Vagina (tissue), 2 donors: Measurements from ENCODE around the gene EYS. TPM values are rescaled to one million over a fixed set of nuclear protein-coding genes. Genes with fewer than 3 reads are reported as not detected.

Experiments
- DNase-seq, 2 donors: peaks; one replicate each; pipeline ENCODE4 v3.0.0-alpha.2; 2017; ENCODE audit errors: extremely low spot score in 2 of 2
- H3K27ac ChIP-seq: fragments of 200-600 bp; sonication (generic); one replicate; pipeline ENCODE4 v1.5.1; 2019
- H3K27me3 ChIP-seq: fragments of 200-600 bp; sonication (generic); one replicate; pipeline ENCODE4 v1.5.1; 2019
- H3K36me3 ChIP-seq, 2 donors: fragments of 200-600 bp; sonication (generic); one replicate each; pipeline ENCODE4 v1.5.1; 2017 to 2019
- H3K4me1 ChIP-seq: fragments of 200-600 bp; sonication (generic); one replicate; pipeline ENCODE4 v1.5.1; 2019
- H3K4me3 ChIP-seq, 2 donors: fragments of 200-600 bp; sonication (generic); 1 replicate in 1 of 2; 2 replicates in 1 of 2; pipeline ENCODE4 v1.5.1; 2016 to 2019
- H3K9me3 ChIP-seq: fragments of 200-600 bp; sonication (generic); one replicate; pipeline ENCODE4 v1.5.1; 2019
- POLR2A ChIP-seq, 2 donors: fragments of 450-650 bp; IDR thresholded peaks; one replicate each; pipeline ENCODE4 v1.6.1; 2017; ENCODE audit warnings: antibody characterized with exemption in 2 of 2, mild to moderate bottlenecking in 2 of 2, moderate library complexity in 2 of 2
- POLR2AphosphoS5 ChIP-seq, 2 donors: sonication (generic); formaldehyde crosslinking; IDR thresholded peaks; one replicate each; pipeline ENCODE4 v1.9.0; 2017; ENCODE audit warnings: antibody characterized with exemption in 2 of 2, mild to moderate bottlenecking in 2 of 2, low read depth in 1 of 2; ENCODE audit not compliant: insufficient read depth in 1 of 2
- intact Hi-C: fragments of 100-400 bp; cut with DNase I; formaldehyde crosslinking; loops from one replicate; pipeline ENCODE4 v1.15.1; 2023
- total RNA-seq: library from RNA; depleted of rRNA; stranded (reverse); fragments of >200 nt; gene quantifications from one replicate; pipeline ENCODE4 v1.2.3, GENCODE V29; 2016
- TF ChIP-seq, protein P1 (sequence below), 3 experiments: fragments of 450-650 bp in 2 of 3; fragments of 200-600 bp in 1 of 3; sonication (generic) in 1 of 3; IDR thresholded peaks; one replicate each; pipeline ENCODE4 v1.5.1; 2017 to 2019; ENCODE audit warnings: antibody characterized with exemption in 3 of 3, mild to moderate bottlenecking in 2 of 3, moderate library complexity in 2 of 3

Gene EYS
- total RNA-seq, 1 donor from 2014 or later, result not detected

DNA sequence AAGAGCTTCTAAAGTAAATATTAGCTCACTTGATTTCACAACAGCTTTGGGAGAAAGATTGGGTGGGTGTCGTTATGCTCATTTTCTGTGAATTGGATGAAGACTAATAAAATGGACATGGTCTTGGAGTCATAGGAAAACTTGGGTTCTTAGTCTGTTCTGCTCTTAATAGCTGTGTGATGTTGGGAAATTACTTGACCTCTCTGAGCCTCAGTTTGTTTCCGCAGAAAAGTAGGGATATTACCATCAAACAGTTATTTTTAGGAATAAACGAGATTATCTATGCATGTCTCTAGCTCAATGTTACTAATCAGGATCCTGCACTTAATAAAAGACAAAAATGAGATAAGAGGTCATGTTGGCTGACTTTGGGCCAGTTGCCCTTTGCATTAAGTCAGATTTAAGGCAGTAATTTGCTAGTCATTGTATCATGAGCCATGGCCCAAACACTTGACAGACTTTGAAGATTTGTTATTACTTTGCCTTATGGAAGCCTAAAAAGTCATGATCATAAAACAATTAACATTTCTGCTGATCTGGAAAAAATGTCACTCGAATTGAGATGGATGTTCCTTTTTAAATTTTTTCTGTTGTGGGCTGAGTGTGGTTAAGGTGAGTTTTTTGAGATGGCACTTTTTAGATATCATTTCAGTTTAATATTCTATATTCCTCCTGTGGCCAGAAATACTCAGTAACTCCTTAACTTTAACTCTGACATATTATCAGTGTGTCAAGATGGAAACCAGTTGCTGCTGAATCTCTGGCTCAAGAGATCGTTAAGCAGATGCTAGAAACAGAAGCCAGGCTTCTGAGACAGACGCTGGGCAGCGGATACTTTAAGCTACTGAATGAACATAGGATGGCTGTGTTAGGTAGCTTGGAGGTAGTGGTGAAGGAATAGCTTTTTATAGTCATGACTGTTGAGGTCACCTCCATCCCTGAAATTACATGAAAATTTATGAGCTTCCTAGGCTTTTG lies 1779.8 kb downstream of the EYS start:
- no peak overlapping the region for H3K4me3 ChIP-seq
- DNase-seq, result no peak
- no peak for TF ChIP-seq POLR2AphosphoS5 (IDR thresholded peaks at IDR 0.05; ENCODE audit: insufficient read depth in 1 of 2, low read depth in 1 of 2)
- no peak for TF ChIP-seq POLR2A (IDR thresholded peaks at IDR 0.05)
- no peak overlapping the region for H3K27ac ChIP-seq
- H3K36me3 ChIP-seq, result no peaks in the 10 kb centered on the region
- no peaks in the 10 kb centered on the region for H3K4me1 ChIP-seq
- intact Hi-C loops, result no loop called here
- no peaks in the 10 kb centered on the region for H3K27me3 ChIP-seq
- no peaks in the 10 kb centered on the region for H3K9me3 ChIP-seq

DNA sequence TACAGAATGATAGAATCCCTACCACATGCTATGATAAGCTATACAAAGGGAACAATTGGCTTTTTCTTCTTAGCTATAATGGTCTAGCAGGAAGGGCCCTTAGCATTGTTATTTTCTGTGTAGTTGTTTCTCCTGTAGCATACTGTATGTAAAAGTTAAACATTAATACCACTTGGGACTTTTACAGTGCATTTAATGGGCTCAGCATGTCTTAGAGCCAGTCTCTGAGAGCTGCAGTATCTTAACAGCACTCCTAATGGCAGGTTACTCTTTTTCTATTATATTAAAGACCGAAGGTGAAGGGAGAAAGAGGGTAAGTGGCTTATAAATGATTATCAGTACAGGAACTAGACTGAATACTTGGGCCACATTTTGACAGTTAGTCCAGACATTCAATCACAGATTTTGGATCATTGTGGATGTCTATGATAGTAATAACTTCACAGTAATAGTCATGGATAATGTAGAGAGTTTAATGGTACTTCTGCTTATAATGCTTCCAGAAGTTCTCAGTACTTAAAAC lies 1780.7 kb downstream of the EYS start:
- Histone ChIP-seq H3K4me3 (no peak overlapping the region), H3K27ac (no peak overlapping the region), H3K36me3 (no peaks in the 10 kb centered on the region), H3K27me3 (no peaks in the 10 kb centered on the region), H3K9me3 (no peaks in the 10 kb centered on the region), H3K4me1 (no peaks in the 10 kb centered on the region)
- DNase-seq, result no peak
- no peak for TF ChIP-seq POLR2AphosphoS5 (IDR thresholded peaks at IDR 0.05; ENCODE audit: insufficient read depth in 1 of 2, low read depth in 1 of 2)
- no peak for TF ChIP-seq POLR2A (IDR thresholded peaks at IDR 0.05)
- TF ChIP-seq, protein P1, sequence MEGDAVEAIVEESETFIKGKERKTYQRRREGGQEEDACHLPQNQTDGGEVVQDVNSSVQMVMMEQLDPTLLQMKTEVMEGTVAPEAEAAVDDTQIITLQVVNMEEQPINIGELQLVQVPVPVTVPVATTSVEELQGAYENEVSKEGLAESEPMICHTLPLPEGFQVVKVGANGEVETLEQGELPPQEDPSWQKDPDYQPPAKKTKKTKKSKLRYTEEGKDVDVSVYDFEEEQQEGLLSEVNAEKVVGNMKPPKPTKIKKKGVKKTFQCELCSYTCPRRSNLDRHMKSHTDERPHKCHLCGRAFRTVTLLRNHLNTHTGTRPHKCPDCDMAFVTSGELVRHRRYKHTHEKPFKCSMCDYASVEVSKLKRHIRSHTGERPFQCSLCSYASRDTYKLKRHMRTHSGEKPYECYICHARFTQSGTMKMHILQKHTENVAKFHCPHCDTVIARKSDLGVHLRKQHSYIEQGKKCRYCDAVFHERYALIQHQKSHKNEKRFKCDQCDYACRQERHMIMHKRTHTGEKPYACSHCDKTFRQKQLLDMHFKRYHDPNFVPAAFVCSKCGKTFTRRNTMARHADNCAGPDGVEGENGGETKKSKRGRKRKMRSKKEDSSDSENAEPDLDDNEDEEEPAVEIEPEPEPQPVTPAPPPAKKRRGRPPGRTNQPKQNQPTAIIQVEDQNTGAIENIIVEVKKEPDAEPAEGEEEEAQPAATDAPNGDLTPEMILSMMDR (IDR thresholded peaks at IDR 0.05), result no peak
- intact Hi-C loops, result no loop called here

DNA sequence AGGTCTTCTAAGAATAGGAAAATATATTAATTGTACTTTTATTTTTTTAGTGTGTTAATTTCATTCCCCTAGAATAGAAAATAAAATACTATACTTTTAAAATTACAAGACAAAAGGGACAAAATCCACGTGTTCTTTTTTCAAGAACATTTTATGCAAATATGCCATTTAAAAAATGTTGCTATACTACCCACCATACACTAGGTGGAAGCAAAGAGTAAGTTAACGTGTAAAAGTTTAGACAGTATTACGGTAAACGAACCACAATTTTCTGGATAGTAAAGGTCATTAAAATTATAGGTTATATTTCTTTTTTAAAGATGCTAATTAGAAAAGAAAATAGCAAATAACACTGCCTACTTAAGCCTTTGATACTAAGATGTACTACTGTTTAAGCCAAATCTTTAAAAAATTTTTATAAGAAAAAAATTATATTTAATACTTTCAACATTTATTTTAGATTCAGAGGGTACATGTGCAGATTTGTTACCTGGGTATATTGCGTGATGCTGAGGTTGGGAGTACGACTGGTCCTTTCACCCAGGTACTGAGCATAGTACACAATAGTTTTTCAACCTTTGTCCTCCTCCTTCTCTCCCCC lies 1783.8 kb downstream of the EYS start:
- no peaks in the 10 kb centered on the region for H3K4me1 ChIP-seq
- no peaks in the 10 kb centered on the region for H3K27me3 ChIP-seq
- no peak for DNase-seq
- no peak for TF ChIP-seq POLR2A (IDR thresholded peaks at IDR 0.05)
- no peak for TF ChIP-seq POLR2AphosphoS5 (IDR thresholded peaks at IDR 0.05; ENCODE audit: insufficient read depth in 1 of 2, low read depth in 1 of 2)
- TF ChIP-seq, protein P1 (IDR thresholded peaks at IDR 0.05), result peak; percentile 8 to 54 (median 21)
- no peaks in the 10 kb centered on the region for H3K9me3 ChIP-seq
- H3K27ac ChIP-seq, result no peak overlapping the region
- no peaks in the 10 kb centered on the region for H3K36me3 ChIP-seq
- intact Hi-C loops, result no loop called here
- no peak overlapping the region for H3K4me3 ChIP-seq

DNA sequence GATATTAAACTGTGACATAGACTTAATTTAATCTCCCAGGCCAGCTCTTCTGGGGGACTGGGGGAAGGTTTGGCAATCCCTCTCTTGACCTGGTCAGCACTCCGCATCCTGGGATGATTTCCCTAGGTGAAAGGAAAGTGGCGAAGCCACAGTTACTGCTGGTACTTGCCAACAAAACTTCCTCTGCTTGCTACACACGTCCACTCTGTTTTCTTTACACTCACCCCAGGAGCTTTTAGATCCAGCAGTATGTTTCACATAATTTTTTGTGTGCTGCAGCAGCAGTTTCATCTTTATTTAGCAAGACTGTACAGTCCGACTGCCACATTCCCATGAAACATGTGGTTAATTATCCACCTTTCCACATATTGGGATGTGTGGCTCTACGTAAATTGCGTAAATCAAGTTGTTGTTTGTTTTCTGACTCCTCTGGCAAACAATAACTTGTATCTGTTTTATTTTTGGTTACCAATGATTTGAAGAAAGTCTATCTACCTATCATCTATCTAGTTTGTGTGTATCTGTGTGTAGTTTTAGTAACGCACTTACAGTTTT lies 1787.4 kb downstream of the EYS start:
- H3K27me3 ChIP-seq, result no peaks in the 10 kb centered on the region
- no peaks in the 10 kb centered on the region for H3K36me3 ChIP-seq
- H3K4me1 ChIP-seq, result no peaks in the 10 kb centered on the region
- intact Hi-C loops, result no loop called here
- no peaks in the 10 kb centered on the region for H3K9me3 ChIP-seq
- TF ChIP-seq POLR2AphosphoS5 (IDR thresholded peaks at IDR 0.05; ENCODE audit: insufficient read depth in 1 of 2, low read depth in 1 of 2), result no peak
- TF ChIP-seq, protein P1 (IDR thresholded peaks at IDR 0.05), result no peak
- no peak for TF ChIP-seq POLR2A (IDR thresholded peaks at IDR 0.05)
- no peak overlapping the region for H3K4me3 ChIP-seq
- no peak overlapping the region for H3K27ac ChIP-seq
- no peak for DNase-seq

DNA sequence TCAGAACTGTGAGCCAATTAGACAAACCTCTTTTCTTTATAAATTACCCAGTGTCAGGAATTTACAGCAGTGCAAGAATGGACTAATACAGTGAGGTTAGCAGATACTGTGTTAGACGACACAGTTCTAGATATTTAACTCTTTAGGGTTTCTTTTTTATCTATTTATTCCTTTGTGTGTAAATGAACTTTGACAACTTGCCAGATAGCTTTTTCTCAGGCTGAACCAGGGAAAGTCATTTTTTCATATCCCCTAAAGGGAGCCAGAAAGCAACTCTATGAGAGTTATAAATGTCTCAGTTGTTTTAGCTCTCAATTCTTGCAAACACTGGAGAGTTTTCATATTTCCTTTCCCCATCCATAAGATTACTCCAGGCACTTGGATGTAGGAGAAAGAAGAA lies 1794.1 kb downstream of the EYS start:
- Histone ChIP-seq H3K9me3 (no peaks in the 10 kb centered on the region), H3K4me3 (no peak overlapping the region), H3K36me3 (no peaks in the 10 kb centered on the region), H3K4me1 (peaks cover 5% of the 10 kb centered on the region), H3K27me3 (no peaks in the 10 kb centered on the region), H3K27ac (no peak overlapping the region)
- no peak for DNase-seq
- intact Hi-C loops, result no loop called here
- TF ChIP-seq POLR2A (IDR thresholded peaks at IDR 0.05) (no peak), POLR2AphosphoS5 (IDR thresholded peaks at IDR 0.05; ENCODE audit: insufficient read depth in 1 of 2, low read depth in 1 of 2) (no peak)
- TF ChIP-seq, protein P1 (IDR thresholded peaks at IDR 0.05), result no peak
